Kasumi-1 (cell line): Measurements from ENCODE around the gene NTN3.

Experiments used
- DNase-seq, 2 experiments: peaks; one replicate each; lab custom pipeline; 2025; lab: John Stamatoyannopoulos, UW

Gene NTN3

GRCh38 chr16:2514333-2515179, 43.5 kb downstream of the NTN3 start:
- no peak for DNase-seq

- no peak for DNase-seq
These were observed 44.2 kb downstream of the NTN3 start for GRCh38 chr16:2515180-2515851.

- peak; percentile 37 to 67 for DNase-seq
These were observed 45.5 kb downstream of the NTN3 start for GRCh38 chr16:2516391-2517240.

GRCh38 chr16:2517954-2518605, 47.0 kb downstream of the NTN3 start:
- no peak for DNase-seq

- no peak for DNase-seq
These were observed 48.0 kb downstream of the NTN3 start for GRCh38 chr16:2518823-2519710.

- DNase-seq: no peak
These were observed 48.6 kb downstream of the NTN3 start for GRCh38 chr16:2519711-2520080.

GRCh38 chr16:2520097-2520783, 49.1 kb downstream of the NTN3 start, which contains the start of gene AMDHD2:
Gene AMDHD2 (plus strand): TSS chr16:2520371. CDS start chr16:2520459, 88 bp downstream.
- DNase-seq: peak; percentile 60 to 68

GRCh38 chr16:2520784-2521531, 49.9 kb downstream of the NTN3 start:
- DNase-seq: peak in 1 of 2 experiments; percentile 15
